ENCODE results near the gene KAT6B.

The KAT6B gene

DNA sequence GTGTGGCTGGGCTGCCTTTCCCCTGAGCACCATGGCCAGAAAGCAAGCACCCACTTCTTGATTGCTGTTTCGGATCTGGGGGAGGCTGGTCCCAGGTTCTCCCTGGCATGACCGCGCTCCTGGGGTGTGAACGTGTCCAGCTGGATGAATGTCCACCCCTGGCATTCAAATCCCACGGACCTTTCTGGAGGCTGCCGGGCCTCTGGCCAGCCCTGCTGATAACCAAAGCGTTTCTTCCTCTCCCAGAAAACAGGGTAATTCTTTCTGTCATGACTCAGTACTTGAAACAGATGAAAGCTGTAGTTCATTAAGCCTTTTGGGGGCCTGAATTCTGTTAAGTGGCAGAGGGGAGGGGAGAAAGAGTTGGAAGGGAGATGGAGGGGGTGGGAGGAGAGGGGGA is 211.9 kb downstream of the KAT6B start:
- TF ChIP-seq, protein P1, sequence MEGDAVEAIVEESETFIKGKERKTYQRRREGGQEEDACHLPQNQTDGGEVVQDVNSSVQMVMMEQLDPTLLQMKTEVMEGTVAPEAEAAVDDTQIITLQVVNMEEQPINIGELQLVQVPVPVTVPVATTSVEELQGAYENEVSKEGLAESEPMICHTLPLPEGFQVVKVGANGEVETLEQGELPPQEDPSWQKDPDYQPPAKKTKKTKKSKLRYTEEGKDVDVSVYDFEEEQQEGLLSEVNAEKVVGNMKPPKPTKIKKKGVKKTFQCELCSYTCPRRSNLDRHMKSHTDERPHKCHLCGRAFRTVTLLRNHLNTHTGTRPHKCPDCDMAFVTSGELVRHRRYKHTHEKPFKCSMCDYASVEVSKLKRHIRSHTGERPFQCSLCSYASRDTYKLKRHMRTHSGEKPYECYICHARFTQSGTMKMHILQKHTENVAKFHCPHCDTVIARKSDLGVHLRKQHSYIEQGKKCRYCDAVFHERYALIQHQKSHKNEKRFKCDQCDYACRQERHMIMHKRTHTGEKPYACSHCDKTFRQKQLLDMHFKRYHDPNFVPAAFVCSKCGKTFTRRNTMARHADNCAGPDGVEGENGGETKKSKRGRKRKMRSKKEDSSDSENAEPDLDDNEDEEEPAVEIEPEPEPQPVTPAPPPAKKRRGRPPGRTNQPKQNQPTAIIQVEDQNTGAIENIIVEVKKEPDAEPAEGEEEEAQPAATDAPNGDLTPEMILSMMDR (conservative IDR thresholded peaks at IDR 0.05; ENCODE audit: low read length) = no peak
- no peak overlapping the region for H3K4me3 ChIP-seq (ENCODE audit: low read length)
- peak; percentile 47 for DNase-seq (ENCODE audit: low read depth)

DNA sequence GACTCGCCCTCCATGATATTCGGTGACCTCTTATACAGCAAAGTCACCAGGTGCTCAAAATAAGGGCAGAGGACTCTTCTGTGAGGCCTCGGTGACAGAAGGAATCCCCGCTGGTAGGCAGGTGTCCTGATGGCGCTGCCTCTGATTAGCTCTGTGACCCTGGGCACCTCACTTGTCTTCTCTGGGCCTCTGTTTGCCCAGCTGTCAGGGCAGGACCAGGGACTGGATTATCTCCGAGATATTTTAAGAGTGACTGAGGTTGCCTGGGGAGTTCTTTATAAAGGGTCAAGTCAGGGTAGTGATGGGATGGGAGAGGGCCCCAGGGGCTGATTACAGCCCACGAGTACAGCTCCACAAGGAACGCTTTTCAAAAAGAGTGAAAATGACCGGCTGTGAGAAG is 214.2 kb downstream of the KAT6B start:
- no peak for DNase-seq (ENCODE audit: low read depth)
- no peak overlapping the region for H3K4me3 ChIP-seq (ENCODE audit: low read length)
- TF ChIP-seq, protein P1 (conservative IDR thresholded peaks at IDR 0.05; ENCODE audit: low read length) = no peak

DNA sequence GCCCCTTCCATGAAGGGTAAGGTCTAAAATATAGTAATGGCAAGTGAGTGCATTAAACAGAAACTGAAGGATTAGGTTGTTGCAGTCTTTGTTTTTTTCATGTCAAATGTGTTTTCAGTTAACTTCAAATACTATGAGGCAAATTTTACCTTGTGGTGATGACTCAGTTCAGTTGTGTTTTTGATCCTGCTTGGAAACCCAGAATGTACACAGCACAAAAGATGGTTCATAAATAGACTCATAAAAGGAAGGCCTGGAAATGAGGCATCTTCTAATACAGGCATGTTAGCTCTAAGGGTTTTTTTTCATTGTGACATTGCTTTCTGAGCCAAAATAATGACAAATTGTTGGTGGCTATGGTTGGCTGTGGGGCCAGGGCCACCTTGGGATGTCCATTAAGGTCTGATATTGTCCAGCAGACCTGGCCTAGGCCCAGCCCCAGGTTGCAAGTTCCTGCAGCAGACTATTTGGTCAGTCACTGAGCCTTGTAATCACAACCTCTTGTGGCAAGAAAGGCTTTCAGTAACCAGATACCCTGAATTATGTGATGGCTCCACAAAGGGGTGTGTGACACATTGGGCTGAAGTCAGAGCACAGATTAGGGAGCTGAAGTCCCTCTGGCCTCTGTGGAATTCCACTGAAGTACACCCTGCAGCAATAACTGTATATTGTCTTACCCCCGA is 216.0 kb downstream of the KAT6B start:
- no peak overlapping the region for H3K4me3 ChIP-seq (ENCODE audit: low read length)
- TF ChIP-seq, protein P1 (conservative IDR thresholded peaks at IDR 0.05; ENCODE audit: low read length) = no peak
- DNase-seq (ENCODE audit: low read depth) = peak; percentile 90

DNA sequence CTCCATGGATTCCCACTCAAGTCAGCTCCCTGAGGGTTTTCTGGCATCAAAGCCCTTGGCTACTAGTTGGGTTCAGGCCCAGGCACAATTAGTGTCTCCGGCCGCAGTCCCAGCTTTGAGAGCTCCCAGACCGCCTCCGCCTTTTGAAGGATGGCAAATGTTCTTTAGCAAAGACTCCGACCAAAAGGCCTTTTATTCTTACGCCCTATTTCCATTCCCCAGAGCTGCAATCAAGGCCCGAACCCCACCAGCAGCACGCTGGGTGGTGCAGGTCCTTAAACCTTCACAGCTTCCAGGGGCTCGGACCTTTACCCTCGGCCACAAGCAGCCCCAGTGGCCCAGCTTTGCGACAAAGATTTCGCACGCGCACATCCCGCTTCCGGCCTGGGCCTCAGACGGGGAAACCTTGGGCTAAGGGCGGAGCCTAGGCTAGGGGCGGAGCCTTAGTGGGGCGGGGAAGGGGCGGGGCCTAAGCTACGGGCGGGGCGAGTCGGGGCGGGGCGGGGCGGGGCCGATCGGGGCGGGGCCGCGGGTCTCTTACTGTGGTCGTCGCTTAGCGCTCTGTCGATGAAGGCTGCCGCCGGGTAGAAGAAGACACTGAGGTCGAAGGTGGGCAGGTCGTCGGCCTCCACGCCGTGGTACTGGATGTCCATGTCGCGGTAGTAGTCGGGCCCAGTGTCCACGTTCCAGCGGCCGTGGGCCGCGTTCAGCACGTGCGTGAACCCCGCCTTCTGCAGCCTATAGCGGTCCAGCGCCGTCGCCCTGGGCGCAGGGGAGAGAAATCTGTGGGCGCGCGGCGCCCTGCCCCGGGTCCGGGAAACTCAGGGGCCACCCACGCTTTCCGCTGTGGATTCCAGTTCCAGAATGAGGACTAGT is 217.1 kb downstream of the KAT6B start:
- H3K4me3 ChIP-seq (ENCODE audit: low read length) = no peak overlapping the region
- TF ChIP-seq, protein P1 (conservative IDR thresholded peaks at IDR 0.05; ENCODE audit: low read length) = no peak
- DNase-seq (ENCODE audit: low read depth) = no peak

DNA sequence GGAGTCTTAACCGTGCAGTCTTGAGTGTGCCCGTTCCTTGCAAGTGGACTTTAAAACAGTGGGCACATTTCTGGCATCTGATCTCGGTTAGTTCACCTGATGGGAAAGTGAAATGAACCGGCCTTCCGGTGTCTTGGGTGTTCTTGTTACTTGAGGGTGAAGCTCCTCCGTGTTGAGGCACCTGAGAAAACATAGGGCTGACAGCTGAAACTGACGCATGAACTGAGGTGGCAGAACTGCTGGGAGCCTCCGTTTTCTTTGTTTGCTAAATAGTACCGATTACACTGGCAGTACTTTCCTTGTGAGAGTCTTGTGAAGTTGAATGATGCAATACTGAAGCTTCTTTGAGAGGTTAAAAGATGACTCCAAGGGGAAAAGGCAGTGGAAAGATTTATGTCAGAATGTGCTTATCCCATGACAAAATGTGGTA is 222.3 kb downstream of the KAT6B start:
- TF ChIP-seq, protein P1 (conservative IDR thresholded peaks at IDR 0.05; ENCODE audit: low read length) = no peak
- H3K4me3 ChIP-seq (ENCODE audit: low read length) = no peak overlapping the region
- DNase-seq (ENCODE audit: low read depth) = peak; percentile 58

DNA sequence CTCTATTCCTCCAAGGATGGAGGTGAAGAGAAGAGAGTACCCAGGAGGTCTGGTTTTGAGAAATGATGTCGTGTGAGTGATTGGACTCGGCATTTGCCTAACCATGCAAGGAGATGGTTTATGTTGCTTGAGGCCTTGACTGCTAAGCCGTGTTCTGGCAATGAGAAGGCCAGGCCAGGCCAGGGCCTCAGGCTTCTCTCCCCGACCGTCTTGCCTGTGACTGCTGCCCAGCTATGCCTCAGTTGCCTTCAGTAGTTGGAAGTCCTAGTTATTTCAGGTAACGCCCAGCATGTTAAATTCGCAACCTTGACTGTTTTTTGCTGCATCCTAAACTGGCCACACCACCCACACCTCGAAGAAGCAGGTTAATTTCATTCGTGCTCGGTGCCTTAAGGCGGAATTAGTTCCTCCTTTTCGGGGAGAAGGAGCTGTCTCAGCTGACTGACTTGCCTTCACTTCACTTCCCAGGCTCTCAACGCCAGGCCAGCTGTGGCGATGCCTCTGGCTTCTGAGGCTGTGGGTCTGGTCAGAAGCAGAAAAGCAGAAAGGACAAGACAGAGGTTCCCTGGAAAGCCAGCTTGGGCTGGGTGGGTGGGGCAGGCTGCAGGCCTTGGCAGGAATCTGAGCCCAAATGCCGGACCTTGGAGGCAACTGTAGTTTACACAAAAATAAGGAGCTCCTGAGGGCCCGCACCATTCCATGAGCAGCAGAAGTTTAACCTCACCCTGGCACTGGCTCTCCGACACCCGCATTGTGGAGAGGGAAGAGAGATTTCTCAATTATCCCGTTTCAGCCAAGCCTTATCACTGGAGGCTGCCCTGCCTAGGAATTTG is 223.1 kb downstream of the KAT6B start:
- H3K4me3 ChIP-seq (ENCODE audit: low read length) = no peak overlapping the region
- DNase-seq (ENCODE audit: low read depth) = no peak
- TF ChIP-seq, protein P1 (conservative IDR thresholded peaks at IDR 0.05; ENCODE audit: low read length) = no peak

Data from AG10803 (cell line).